Fibroblast of lung (primary cell): ENCODE measurements around the gene CCDC88C.

Experiments used
- EZH2 ChIP-seq: IDR thresholded peaks from 2 replicates; pipeline ENCODE4 v1.5.1; 2012; ENCODE audit warnings: low read length, control low read depth, mild to moderate bottlenecking; ENCODE audit errors: missing control alignments
- TF ChIP-seq, protein P1 (sequence below), 2 donors: IDR thresholded peaks in 1 of 2; conservative IDR thresholded peaks in 1 of 2; 1 replicate in 1 of 2; 2 replicates in 1 of 2; pipeline ENCODE4 v1.5.1; 2011 to 2012; ENCODE audit warnings: low read length in 2 of 2, control low read depth in 1 of 2, inconsistent platforms in 1 of 2, low read depth in 1 of 2, mild to moderate bottlenecking in 1 of 2

DNA sequence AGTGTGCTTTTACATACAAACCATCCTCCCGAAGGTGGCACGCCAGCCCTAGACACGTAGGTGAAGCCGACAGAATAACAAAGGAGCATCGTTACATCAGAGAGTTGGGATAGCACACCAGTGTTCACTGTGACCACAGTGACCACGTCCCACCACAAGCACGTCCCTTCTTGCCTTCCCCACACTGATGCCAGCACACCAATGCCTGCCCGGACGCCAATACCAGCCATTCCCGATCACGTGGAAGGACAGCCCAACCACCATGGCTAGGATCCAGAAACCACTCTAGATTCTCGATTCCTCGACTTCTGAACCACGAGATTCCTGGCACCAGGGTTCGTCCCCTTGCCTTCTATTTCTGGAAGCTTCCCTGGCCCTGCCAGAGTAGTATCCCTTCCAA lies 125.1 kb downstream of the CCDC88C start:
- TF ChIP-seq, protein P1, sequence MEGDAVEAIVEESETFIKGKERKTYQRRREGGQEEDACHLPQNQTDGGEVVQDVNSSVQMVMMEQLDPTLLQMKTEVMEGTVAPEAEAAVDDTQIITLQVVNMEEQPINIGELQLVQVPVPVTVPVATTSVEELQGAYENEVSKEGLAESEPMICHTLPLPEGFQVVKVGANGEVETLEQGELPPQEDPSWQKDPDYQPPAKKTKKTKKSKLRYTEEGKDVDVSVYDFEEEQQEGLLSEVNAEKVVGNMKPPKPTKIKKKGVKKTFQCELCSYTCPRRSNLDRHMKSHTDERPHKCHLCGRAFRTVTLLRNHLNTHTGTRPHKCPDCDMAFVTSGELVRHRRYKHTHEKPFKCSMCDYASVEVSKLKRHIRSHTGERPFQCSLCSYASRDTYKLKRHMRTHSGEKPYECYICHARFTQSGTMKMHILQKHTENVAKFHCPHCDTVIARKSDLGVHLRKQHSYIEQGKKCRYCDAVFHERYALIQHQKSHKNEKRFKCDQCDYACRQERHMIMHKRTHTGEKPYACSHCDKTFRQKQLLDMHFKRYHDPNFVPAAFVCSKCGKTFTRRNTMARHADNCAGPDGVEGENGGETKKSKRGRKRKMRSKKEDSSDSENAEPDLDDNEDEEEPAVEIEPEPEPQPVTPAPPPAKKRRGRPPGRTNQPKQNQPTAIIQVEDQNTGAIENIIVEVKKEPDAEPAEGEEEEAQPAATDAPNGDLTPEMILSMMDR (conservative IDR thresholded peaks at IDR 0.05 in 1 of 2, IDR thresholded peaks at IDR 0.05 in 1 of 2; ENCODE audit: low read depth in 1 of 2, low read length in 2 of 2) = no peak
- no peak for TF ChIP-seq EZH2
